ENCODE measurements around the gene TP63. TPM values are rescaled to one million over a fixed set of nuclear protein-coding genes. Genes with fewer than 3 reads are reported as not detected.

TP63 gene
- polyA plus RNA-seq, 2 of the 4 experiments (the other 2 are of a cell fraction) = 1.5 to 5.4 TPM

GRCh38 chr3:189839576-189839975, 208.4 kb downstream of the TP63 start (continued):
- no peak for TF ChIP-seq HOXA7 (CRISPR knock-in tag; IDR thresholded peaks at IDR 0.05)
- TF ChIP-seq FOSB (CRISPR knock-in tag; IDR thresholded peaks at IDR 0.05) = no peak
- TF ChIP-seq BHLHE40 (IDR thresholded peaks at IDR 0.05; ENCODE audit: low read depth, low read length) = no peak
- no peak for TF ChIP-seq NR3C1 (IDR thresholded peaks at IDR 0.05)
- TF ChIP-seq, protein P1, sequence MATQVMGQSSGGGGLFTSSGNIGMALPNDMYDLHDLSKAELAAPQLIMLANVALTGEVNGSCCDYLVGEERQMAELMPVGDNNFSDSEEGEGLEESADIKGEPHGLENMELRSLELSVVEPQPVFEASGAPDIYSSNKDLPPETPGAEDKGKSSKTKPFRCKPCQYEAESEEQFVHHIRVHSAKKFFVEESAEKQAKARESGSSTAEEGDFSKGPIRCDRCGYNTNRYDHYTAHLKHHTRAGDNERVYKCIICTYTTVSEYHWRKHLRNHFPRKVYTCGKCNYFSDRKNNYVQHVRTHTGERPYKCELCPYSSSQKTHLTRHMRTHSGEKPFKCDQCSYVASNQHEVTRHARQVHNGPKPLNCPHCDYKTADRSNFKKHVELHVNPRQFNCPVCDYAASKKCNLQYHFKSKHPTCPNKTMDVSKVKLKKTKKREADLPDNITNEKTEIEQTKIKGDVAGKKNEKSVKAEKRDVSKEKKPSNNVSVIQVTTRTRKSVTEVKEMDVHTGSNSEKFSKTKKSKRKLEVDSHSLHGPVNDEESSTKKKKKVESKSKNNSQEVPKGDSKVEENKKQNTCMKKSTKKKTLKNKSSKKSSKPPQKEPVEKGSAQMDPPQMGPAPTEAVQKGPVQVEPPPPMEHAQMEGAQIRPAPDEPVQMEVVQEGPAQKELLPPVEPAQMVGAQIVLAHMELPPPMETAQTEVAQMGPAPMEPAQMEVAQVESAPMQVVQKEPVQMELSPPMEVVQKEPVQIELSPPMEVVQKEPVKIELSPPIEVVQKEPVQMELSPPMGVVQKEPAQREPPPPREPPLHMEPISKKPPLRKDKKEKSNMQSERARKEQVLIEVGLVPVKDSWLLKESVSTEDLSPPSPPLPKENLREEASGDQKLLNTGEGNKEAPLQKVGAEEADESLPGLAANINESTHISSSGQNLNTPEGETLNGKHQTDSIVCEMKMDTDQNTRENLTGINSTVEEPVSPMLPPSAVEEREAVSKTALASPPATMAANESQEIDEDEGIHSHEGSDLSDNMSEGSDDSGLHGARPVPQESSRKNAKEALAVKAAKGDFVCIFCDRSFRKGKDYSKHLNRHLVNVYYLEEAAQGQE (IDR thresholded peaks at IDR 0.05) = no peak
- TF ChIP-seq CEBPB (IDR thresholded peaks at IDR 0.05) = peak; percentile 70 to 88; a peak in 3 of 4 replicates
- no peak for TF ChIP-seq TFCP2L1 (CRISPR knock-in tag; IDR thresholded peaks at IDR 0.05)
- no peak; the same call in 1 of the 2 replicates for TF ChIP-seq GATA3 (IDR thresholded peaks at IDR 0.05; ENCODE audit: borderline replicate concordance)
- no peak for TF ChIP-seq BCL3 (IDR thresholded peaks at IDR 0.05)
- TF ChIP-seq NPAS2 (CRISPR knock-in tag; IDR thresholded peaks at IDR 0.05; ENCODE audit: borderline replicate concordance) = no peak
- TF ChIP-seq TP53 (CRISPR knock-in tag; IDR thresholded peaks at IDR 0.05) = no peak
- TF ChIP-seq USF2 (IDR thresholded peaks at IDR 0.05) = no peak
- TF ChIP-seq, protein P2, sequence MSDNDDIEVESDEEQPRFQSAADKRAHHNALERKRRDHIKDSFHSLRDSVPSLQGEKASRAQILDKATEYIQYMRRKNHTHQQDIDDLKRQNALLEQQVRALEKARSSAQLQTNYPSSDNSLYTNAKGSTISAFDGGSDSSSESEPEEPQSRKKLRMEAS (IDR thresholded peaks at IDR 0.05) = peak; percentile 26; the same call in 1 of the 2 replicates
- TF ChIP-seq SREBF2 (IDR thresholded peaks at IDR 0.05) = no peak
- peak; percentile 59 for TF ChIP-seq JUNB (IDR thresholded peaks at IDR 0.05)
- TF ChIP-seq CBX2 (IDR thresholded peaks at IDR 0.05; ENCODE audit: borderline replicate concordance, low read depth) = no peak
- no peak for TF ChIP-seq EHF (CRISPR knock-in tag; IDR thresholded peaks at IDR 0.05)
- TF ChIP-seq RFX5 (IDR thresholded peaks at IDR 0.05) = no peak
- no peak for TF ChIP-seq HES2 (IDR thresholded peaks at IDR 0.05)
- peak; percentile 21; the same call in 1 of the 2 replicates for TF ChIP-seq FOSL2 (IDR thresholded peaks at IDR 0.05)
- peak; percentile 69 for TF ChIP-seq FOSL2 (CRISPR knock-in tag; IDR thresholded peaks at IDR 0.05)
- no peak for TF ChIP-seq HOXB5 (CRISPR knock-in tag; IDR thresholded peaks at IDR 0.05)
- TF ChIP-seq ELK1 (IDR thresholded peaks at IDR 0.05; ENCODE audit: low read depth, low read length) = no peak
- no peak for TF ChIP-seq NFE2L2 (conservative IDR thresholded peaks at IDR 0.05; ENCODE audit: low read length)
- TF ChIP-seq KDM1A (IDR thresholded peaks at IDR 0.05; ENCODE audit: low read depth) = no peak
- no peak for TF ChIP-seq MYC (IDR thresholded peaks at IDR 0.05; ENCODE audit: borderline replicate concordance, low read length)
- TF ChIP-seq EHMT2 (IDR thresholded peaks at IDR 0.05; ENCODE audit: low read depth) = no peak

Measured in A549 (cell line).